CD4-positive, alpha-beta T cell treated with Interleukin-4 for 4 hours (primary cell): ENCODE data around the gene SACM1L.

Experiments used
- DNase-seq: peaks from one replicate; pipeline ENCODE4 v3.0.0-alpha.2; 2020

Gene SACM1L

DNA sequence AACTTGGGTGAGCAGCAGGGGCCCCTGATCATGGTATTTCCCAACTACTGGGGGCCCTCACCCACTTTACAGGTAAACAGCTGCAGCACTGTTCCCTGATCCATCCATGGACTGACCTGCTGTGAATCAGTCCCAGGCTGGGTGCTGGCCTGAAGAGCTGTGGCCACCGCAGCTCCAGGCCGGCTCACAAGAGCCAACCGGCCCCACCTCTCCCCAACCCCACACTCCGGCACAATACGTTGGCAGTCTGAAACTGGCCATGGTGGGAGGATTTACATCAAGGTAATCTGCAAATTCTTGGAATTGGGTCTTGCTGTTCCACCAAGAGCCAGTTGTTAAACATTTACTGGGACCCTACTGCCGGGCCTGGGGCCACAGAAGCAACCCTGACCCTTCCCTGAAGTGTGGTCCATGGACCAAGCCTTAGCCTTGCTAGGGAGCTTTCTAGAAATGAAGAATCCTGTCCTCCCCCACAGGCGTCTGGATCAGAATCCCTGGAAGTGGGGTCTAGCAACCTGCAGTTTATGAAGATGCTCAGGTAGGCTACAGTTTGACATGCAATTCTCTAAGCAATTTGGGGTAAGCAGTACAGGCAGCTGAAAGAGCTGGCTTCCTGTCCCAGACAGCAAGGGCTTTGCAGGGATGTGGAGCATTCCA lies 103.4 kb downstream of the SACM1L start:
- DNase-seq, result no peak

DNA sequence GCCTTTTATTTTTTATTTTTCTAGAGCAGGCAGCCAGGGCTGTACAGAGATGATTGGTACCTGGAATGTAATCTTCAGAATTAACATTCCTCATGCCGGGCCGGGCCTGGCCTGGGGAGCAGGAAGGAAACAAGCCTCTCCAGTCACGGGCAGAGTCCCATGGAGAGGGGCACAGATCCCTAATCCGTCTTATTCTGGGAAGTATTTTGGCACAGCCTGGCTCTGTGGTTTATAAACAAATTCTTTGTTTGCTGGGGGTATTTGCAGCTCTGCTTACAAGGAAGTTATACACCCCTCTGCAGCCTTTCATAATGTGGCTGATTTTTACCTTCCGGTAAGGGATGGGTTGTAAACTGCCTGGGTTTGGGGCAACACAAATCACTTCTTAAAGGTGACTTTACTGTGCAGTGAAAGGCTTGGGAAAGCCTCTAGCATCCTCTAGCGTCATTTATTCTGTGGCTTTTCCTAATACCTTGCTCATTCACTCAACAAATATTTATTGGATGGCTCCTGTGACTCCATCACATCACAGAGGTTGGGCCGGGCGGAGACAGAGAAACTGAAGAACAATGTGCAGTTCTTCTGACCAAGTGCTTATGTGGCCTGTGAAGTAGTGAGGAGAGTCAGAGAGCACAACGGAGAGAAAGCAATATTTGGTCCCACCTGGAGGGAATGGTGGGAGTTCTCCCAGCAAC lies 104.4 kb downstream of the SACM1L start:
- no peak for DNase-seq

DNA sequence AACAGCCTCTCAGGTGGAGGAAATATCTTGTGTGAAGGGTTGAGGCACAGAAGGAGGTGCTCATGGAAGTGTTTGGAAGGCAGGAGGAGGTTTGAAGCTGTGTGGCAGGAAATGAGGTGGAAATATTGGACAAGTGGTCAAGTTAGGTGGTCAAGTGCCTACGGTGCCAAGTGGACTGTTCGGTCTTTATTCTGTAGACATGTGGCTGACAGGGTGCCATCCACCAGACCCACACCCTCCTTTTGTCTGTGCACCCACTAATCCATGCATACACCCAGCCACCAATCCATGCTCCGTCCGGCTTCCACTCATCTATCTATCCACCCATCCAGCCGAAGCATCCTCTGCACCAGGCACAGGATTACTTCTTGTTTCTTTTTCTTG lies 105.0 kb downstream of the SACM1L start:
- DNase-seq, result no peak

DNA sequence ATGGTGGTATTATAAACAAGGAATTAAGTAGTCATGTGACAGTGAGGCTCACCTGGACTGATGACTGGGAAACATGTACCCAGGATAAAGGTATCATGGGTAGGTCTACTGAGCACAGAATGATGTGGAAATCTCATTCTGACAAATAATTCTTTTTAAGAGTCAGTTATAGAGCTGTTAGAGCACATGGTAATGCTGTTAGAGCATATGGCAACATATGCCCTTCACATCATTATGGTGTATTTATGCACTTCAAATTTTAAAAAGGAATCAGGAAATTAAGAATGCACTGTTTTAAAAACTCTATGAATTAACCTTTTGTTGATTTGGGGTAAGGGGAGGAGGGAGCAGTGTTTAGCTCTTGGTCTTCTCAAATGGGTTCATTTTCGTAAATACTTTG lies 105.5 kb downstream of the SACM1L start:
- DNase-seq, result no peak
